ENCODE results near the gene CEACAM1. TPM values are rescaled to one million over a fixed set of nuclear protein-coding genes. Genes with fewer than 3 reads are reported as not detected.
"Not testable (repeated sequence)": the region's sequence is repeated elsewhere in the genome, so short reads cannot be mapped to it uniquely, and the experiment has no call there.

The CEACAM1 gene
- total and polyA plus RNA-seq, 2 experiments from 2014 or later = 0.63 to 3.0 TPM

GRCh38 chr19:42524250-42524649 is 4.0 kb downstream of the CEACAM1 start:
- Histone ChIP-seq H3K27me3 (ENCODE audit: insufficient read depth) (no peaks in the 10 kb centered on the region), H3K4me3 (no peak overlapping the region), H3K4me1 (ENCODE audit: insufficient read depth) (peaks cover 11% of the 10 kb centered on the region; the same call in 1 of the 2 replicates), H4K20me1 (replicated peaks; ENCODE audit: insufficient read depth) (no peaks in the 10 kb centered on the region), H3K36me3 (ENCODE audit: insufficient read depth) (no peaks in the 10 kb centered on the region), H2AFZ (no peak overlapping the region), H3K4me2 (no peak overlapping the region), H3F3A (replicated peaks; ENCODE audit: low read depth) (no peaks in the 10 kb centered on the region), H3K27ac (ENCODE audit: low read depth) (no peak overlapping the region), H3K9me2 (ENCODE audit: insufficient read depth) (no peaks in the 10 kb centered on the region), H3K79me2 (replicated peaks; ENCODE audit: insufficient read depth) (no peaks in the 10 kb centered on the region)
- Mint-ChIP-seq H3K36me3 (ENCODE audit: low read depth) (no peaks in the 10 kb centered on the region), H3K4me3 (no peak overlapping the region), H3K9me3 (no peaks in the 10 kb centered on the region), H3K4me1 (peaks cover 19% of the 10 kb centered on the region; the same call in 2 of the 3 replicates), H3K27me3 (ENCODE audit: insufficient read depth, low read depth, poor library complexity) (peaks cover 9% of the 10 kb centered on the region), H3K27ac (no peak overlapping the region; the same call in 1 of the 2 replicates)
- ATAC-seq (no peak), DNase-seq (ENCODE audit: low spot score) (no peak)
- TF ChIP-seq CTCF (conservative IDR thresholded peaks at IDR 0.05; ENCODE audit: low read depth in 2 of 2) = no peak
- no peak for TF ChIP-seq JUNB (IDR thresholded peaks at IDR 0.05; ENCODE audit: unreplicated experiment)
- no peak for TF ChIP-seq POLR2AphosphoS5 (IDR thresholded peaks at IDR 0.05; ENCODE audit: low read depth)
- TF ChIP-seq ETS1 (IDR thresholded peaks at IDR 0.05) = no peak
- TF ChIP-seq ZNF331 (CRISPR knock-in tag; IDR thresholded peaks at IDR 0.05; ENCODE audit: low read depth) = no peak
- TF ChIP-seq NANOG (IDR thresholded peaks at IDR 0.05; ENCODE audit: borderline replicate concordance) = no peak
- TF ChIP-seq, protein P1, sequence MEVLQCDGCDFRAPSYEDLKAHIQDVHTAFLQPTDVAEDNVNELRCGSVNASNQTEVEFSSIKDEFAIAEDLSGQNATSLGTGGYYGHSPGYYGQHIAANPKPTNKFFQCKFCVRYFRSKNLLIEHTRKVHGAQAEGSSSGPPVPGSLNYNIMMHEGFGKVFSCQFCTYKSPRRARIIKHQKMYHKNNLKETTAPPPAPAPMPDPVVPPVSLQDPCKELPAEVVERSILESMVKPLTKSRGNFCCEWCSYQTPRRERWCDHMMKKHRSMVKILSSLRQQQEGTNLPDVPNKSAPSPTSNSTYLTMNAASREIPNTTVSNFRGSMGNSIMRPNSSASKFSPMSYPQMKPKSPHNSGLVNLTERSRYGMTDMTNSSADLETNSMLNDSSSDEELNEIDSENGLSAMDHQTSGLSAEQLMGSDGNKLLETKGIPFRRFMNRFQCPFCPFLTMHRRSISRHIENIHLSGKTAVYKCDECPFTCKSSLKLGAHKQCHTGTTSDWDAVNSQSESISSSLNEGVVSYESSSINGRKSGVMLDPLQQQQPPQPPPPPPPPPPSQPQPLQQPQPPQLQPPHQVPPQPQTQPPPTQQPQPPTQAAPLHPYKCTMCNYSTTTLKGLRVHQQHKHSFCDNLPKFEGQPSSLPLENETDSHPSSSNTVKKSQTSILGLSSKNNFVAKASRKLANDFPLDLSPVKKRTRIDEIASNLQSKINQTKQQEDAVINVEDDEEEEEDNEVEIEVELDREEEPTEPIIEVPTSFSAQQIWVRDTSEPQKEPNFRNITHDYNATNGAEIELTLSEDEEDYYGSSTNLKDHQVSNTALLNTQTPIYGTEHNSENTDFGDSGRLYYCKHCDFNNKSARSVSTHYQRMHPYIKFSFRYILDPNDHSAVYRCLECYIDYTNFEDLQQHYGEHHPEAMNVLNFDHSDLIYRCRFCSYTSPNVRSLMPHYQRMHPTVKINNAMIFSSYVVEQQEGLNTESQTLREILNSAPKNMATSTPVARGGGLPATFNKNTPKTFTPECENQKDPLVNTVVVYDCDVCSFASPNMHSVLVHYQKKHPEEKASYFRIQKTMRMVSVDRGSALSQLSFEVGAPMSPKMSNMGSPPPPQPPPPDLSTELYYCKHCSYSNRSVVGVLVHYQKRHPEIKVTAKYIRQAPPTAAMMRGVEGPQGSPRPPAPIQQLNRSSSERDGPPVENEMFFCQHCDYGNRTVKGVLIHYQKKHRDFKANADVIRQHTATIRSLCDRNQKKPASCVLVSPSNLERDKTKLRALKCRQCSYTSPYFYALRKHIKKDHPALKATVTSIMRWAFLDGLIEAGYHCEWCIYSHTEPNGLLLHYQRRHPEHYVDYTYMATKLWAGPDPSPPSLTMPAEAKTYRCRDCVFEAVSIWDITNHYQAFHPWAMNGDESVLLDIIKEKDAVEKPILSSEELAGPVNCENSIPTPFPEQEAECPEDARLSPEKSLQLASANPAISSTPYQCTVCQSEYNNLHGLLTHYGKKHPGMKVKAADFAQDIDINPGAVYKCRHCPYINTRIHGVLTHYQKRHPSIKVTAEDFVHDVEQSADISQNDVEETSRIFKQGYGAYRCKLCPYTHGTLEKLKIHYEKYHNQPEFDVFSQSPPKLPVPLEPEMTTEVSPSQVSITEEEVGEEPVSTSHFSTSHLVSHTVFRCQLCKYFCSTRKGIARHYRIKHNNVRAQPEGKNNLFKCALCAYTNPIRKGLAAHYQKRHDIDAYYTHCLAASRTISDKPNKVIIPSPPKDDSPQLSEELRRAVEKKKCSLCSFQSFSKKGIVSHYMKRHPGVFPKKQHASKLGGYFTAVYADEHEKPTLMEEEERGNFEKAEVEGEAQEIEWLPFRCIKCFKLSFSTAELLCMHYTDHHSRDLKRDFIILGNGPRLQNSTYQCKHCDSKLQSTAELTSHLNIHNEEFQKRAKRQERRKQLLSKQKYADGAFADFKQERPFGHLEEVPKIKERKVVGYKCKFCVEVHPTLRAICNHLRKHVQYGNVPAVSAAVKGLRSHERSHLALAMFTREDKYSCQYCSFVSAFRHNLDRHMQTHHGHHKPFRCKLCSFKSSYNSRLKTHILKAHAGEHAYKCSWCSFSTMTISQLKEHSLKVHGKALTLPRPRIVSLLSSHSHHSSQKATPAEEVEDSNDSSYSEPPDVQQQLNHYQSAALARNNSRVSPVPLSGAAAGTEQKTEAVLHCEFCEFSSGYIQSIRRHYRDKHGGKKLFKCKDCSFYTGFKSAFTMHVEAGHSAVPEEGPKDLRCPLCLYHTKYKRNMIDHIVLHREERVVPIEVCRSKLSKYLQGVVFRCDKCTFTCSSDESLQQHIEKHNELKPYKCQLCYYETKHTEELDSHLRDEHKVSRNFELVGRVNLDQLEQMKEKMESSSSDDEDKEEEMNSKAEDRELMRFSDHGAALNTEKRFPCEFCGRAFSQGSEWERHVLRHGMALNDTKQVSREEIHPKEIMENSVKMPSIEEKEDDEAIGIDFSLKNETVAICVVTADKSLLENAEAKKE (CRISPR knock-in tag; IDR thresholded peaks at IDR 0.05) = no peak
- no peak for TF ChIP-seq EZH2phosphoT487 (IDR thresholded peaks at IDR 0.05; ENCODE audit: unreplicated experiment)

GRCh38 chr19:42522262-42522661 is 6.0 kb downstream of the CEACAM1 start:
- not testable (repeated sequence) for H3K4me3 ChIP-seq; H3K27me3 Mint-ChIP-seq (ENCODE audit: insufficient read depth, low read depth, poor library complexity); H3F3A ChIP-seq (replicated peaks; ENCODE audit: low read depth); H3K9me2 ChIP-seq (ENCODE audit: insufficient read depth); H3K9me3 Mint-ChIP-seq; H3K4me2 ChIP-seq; H2AFZ ChIP-seq; H3K27ac ChIP-seq (ENCODE audit: low read depth); H3K79me2 ChIP-seq (replicated peaks; ENCODE audit: insufficient read depth); H4K20me1 ChIP-seq (replicated peaks; ENCODE audit: insufficient read depth); H3K36me3 Mint-ChIP-seq (ENCODE audit: low read depth); H3K27ac Mint-ChIP-seq; H3K36me3 ChIP-seq (ENCODE audit: insufficient read depth); H3K27me3 ChIP-seq (ENCODE audit: insufficient read depth); H3K4me1 Mint-ChIP-seq; ATAC-seq; H3K4me1 ChIP-seq (ENCODE audit: insufficient read depth); DNase-seq (ENCODE audit: low spot score); H3K4me3 Mint-ChIP-seq

All from GM23338 (cell line).